Colonic mucosa (tissue), 4 donors: ENCODE measurements around the gene EXOC3L4. TPM values are rescaled to one million over a fixed set of nuclear protein-coding genes. Genes with fewer than 3 reads are reported as not detected.

Source experiments
- DNase-seq: peaks from one replicate; pipeline ENCODE4 v3.0.0-alpha.2; 2020
- H3K27ac ChIP-seq: fragments of 200-600 bp; one replicate; pipeline ENCODE4 v1.8.0; 2021
- H3K27me3 ChIP-seq: fragments of 200-600 bp; one replicate; pipeline ENCODE4 v1.8.0; 2021
- H3K36me3 ChIP-seq: fragments of 200-600 bp; one replicate; pipeline ENCODE4 v1.8.0; 2021
- H3K4me1 ChIP-seq: fragments of 200-600 bp; one replicate; pipeline ENCODE4 v1.8.0; 2021; ENCODE audit warnings: mild to moderate bottlenecking
- H3K4me3 ChIP-seq: fragments of 200-600 bp; one replicate; pipeline ENCODE4 v1.8.0; 2021
- H3K9ac ChIP-seq, 2 donors: one replicate each; pipeline ENCODE4 v1.7.0; 2013; ENCODE audit warnings: control low read depth in 2 of 2, low read depth in 2 of 2, low read length in 2 of 2
- H3K9me3 ChIP-seq: fragments of 200-600 bp; one replicate; pipeline ENCODE4 v1.8.0; 2021
- intact Hi-C: fragments of 100-400 bp; cut with DNase I; formaldehyde crosslinking; loops from one replicate; pipeline ENCODE4 v1.14.1; 2022
- total RNA-seq, 2 donors: library from RNA; stranded (reverse); fragmentation: NEBNext Ultra II Directional in 1 of 2; extraction: Animal tissue kit (Norgen Biotek cat#: 25700) in 1 of 2; gene quantifications; one replicate each; pipeline ENCODE4 v1.2.1, GENCODE V29; 2021
- TF ChIP-seq, protein P1 (sequence below): fragments of 200-600 bp; IDR thresholded peaks from one replicate; pipeline ENCODE4 v1.8.0; 2022; ENCODE audit warnings: antibody characterized with exemption, mild to moderate bottlenecking
- donor health status: healthy.
- donor health status: DM: no; HTN: no; CAD: no.
- donor health status: DM: no; HTN: no; CAD: no.

The EXOC3L4 gene
- total RNA-seq, 2 donors from 2014 or later, result 11.3 to 15.6 TPM

DNA sequence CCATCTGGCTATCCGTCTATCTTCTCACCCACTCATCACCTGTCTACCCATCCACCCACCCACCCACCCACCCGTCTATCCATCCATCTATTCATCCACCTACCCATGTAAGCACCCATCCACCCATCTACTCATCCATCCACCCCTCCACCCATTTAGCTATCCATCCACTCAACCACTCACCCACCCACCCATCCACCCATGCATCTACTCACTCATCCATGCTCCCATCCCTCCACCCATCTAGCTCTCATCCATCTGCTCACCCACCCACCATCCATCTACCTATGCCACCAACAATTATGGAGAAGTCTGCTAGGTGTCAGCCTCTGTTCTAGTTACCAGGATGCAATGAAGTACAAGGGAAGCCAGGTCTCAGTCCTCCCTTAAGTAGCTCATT lies 39.9 kb downstream of the EXOC3L4 start:
- TF ChIP-seq, protein P1, sequence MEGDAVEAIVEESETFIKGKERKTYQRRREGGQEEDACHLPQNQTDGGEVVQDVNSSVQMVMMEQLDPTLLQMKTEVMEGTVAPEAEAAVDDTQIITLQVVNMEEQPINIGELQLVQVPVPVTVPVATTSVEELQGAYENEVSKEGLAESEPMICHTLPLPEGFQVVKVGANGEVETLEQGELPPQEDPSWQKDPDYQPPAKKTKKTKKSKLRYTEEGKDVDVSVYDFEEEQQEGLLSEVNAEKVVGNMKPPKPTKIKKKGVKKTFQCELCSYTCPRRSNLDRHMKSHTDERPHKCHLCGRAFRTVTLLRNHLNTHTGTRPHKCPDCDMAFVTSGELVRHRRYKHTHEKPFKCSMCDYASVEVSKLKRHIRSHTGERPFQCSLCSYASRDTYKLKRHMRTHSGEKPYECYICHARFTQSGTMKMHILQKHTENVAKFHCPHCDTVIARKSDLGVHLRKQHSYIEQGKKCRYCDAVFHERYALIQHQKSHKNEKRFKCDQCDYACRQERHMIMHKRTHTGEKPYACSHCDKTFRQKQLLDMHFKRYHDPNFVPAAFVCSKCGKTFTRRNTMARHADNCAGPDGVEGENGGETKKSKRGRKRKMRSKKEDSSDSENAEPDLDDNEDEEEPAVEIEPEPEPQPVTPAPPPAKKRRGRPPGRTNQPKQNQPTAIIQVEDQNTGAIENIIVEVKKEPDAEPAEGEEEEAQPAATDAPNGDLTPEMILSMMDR, result no peak
- Histone ChIP-seq H3K36me3 (no peaks in the 10 kb centered on the region), H3K27ac (no peak overlapping the region), H3K4me3 (no peak overlapping the region), H3K4me1 (peaks cover 6% of the 10 kb centered on the region), H3K9me3 (no peaks in the 10 kb centered on the region), H3K27me3 (peaks cover 9% of the 10 kb centered on the region), H3K9ac (no peak overlapping the region)
- DNase-seq, result no peak
- intact Hi-C loops, result no loop called here

DNA sequence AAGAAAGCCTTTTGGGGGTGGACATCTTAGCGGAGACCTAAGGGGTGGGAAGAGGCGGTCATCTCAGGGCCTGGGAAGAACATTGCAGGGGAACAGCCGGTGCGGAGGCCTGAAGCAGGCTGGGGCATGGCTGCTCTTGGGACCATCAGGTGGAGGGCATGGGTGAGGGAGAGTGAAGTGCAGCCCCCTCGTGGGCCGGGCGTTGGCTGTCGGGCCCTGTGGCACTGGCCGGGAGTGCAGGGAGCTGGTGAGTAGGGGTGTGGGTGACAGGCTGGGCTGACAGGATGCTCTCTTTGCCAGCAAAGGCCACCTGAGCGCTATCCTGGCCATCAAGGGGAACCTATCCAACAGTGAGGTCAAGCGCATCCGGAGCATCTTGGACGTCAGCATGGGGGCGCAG lies 40.4 kb downstream of the EXOC3L4 start:
- TF ChIP-seq, protein P1, result no peak
- DNase-seq, result no peak
- H3K4me3 ChIP-seq, result no peak overlapping the region
- H3K36me3 ChIP-seq, result no peaks in the 10 kb centered on the region
- no peaks in the 10 kb centered on the region for H3K9me3 ChIP-seq
- peaks cover 6% of the 10 kb centered on the region for H3K4me1 ChIP-seq
- H3K27ac ChIP-seq, result no peak overlapping the region
- peaks cover 11% of the 10 kb centered on the region for H3K27me3 ChIP-seq
- intact Hi-C loops, result no loop called here
- no peak overlapping the region for H3K9ac ChIP-seq

DNA sequence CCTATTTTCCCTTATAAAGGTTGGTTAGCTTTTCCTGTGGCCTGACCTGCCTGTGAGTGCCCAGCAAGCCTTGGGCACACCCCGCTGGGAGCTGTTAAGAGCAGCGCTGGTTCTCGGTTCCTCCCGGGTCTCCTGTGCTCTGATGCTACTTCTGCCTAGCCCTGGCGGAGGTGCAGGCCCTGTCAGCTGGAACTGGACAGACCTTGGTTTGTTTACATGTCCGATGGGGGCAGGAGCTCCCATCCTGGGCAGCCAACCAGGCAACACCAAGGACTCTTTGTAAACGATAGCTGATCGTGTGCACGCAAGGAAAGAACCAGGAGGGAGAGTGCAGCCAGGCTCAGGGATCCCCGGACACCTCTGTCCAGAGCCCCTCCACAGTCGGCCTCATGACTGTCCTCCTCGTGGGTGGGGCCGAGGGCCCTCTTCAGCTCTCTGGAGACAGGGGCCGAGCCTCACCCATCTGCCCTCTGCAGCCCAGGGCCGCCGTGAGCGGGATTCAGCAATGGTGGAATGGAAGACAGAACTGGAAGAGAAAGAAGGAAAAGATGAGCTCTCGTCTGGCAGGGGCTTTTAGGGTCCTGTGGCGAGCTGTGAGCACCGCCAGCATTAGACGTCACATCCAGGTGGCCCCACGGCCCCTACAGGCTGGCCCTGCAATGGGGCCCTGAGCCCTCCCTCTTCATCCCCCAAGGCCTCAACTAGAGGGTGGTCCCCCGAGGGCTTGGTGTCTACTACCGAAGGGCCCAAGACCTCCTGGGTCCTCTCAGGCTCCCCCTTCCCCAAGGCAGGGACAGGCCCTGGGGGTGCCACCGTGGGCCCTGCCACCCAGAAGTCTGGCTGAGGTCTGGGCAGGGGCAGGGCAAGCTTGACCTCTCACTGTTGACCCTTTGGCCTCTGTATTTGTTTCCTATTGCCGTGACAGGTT lies 41.1 kb downstream of the EXOC3L4 start:
- peaks cover 11% of the 10 kb centered on the region for H3K27me3 ChIP-seq
- no peak overlapping the region for H3K9ac ChIP-seq
- peaks cover 6% of the 10 kb centered on the region for H3K4me1 ChIP-seq
- no peak overlapping the region for H3K4me3 ChIP-seq
- H3K27ac ChIP-seq, result no peak overlapping the region
- no peaks in the 10 kb centered on the region for H3K36me3 ChIP-seq
- TF ChIP-seq, protein P1, result no peak
- intact Hi-C loops, result no loop called here
- H3K9me3 ChIP-seq, result no peaks in the 10 kb centered on the region
- no peak for DNase-seq

DNA sequence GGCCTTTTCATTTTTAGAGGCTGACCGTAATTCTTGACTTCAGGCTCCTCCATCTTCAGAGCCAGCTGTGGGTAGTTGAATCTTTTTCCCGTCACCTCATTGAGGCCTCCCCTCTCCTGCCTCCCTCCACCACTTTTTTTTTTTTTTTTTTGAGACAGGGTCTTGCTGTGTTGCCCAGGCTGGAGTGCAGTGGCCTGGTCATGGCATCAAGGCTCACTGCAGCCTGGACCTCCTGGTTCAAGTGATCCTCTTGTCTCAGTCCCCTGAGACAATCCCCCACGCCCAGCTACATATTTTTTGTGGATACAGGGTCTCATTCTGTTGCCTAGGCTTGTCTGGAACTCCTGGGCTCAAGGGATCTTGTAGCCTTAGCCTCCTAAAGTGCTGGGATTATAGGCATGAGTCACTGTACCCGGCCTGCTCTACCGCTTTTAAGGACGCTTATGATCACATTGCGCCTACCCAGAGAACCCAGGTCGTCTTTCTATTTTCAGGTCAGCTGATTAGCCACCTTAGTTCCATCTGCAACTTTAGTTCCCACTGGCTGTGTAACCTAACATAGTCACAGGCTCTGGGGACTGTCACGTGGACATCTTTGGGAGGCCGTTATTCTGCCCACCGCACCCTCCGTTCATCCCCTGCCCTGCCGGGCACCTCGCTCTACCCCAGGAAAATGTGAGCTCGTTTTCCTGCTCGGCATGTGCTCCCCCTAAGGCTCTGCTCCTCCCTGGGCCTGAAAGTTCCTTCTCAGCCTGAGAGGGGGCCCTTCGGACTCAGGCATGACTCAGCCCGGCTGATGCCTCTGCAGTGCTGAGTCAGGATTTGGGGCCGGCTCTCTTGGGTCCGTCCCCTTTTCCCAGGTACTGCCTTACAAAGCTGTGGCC lies 42.1 kb downstream of the EXOC3L4 start:
- Histone ChIP-seq H3K9ac (no peak overlapping the region), H3K4me3 (no peak overlapping the region), H3K27ac (no peak overlapping the region), H3K9me3 (no peaks in the 10 kb centered on the region), H3K27me3 (peaks cover 11% of the 10 kb centered on the region), H3K4me1 (peaks cover 6% of the 10 kb centered on the region), H3K36me3 (no peaks in the 10 kb centered on the region)
- TF ChIP-seq, protein P1, result no peak
- DNase-seq, result no peak
- intact Hi-C loops, result no loop called here

DNA sequence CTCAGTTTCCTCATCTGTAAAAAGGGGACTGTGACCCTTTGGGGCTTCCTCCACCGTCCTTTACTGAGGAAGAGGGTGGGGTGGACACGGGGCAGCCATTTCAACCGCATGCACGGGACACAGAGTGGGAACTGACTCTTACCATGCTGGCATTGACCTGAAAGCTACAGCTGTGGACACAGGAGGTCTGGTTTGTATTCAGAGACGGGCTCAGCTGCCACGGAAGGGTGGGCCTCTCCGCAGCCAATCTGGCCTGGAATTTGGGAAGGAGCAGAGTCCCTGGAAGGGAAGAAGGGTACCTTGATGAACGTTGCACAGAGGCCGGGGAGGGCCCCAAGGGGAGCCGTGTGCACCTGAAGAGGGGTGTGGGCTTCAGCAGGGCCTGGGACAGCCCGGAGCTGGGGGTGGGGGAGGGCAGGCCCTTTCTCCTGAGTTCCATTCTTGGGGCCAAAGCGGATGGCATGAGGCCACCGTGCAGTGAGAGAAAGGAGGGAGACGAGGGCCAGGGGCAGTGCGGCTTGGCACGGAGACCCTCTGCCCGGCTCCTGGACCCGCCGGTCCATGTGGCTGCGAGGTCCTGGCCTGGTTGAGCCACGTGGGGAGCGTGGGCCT lies 43.3 kb downstream of the EXOC3L4 start:
- H3K4me1 ChIP-seq, result peaks cover 6% of the 10 kb centered on the region
- H3K27me3 ChIP-seq, result peaks cover 11% of the 10 kb centered on the region
- no peak overlapping the region for H3K4me3 ChIP-seq
- no peak overlapping the region for H3K9ac ChIP-seq
- H3K36me3 ChIP-seq, result no peaks in the 10 kb centered on the region
- TF ChIP-seq, protein P1, result no peak
- intact Hi-C loops, result no loop called here
- no peaks in the 10 kb centered on the region for H3K9me3 ChIP-seq
- no peak overlapping the region for H3K27ac ChIP-seq
- DNase-seq, result no peak
